A375 (cell line): ENCODE data around the gene LRRC8B. TPM values are rescaled to one million over a fixed set of nuclear protein-coding genes. Genes with fewer than 3 reads are reported as not detected.

ENCODE experiments used
- total RNA-seq: library from RNA; depleted of rRNA; stranded (reverse); fragments of >200 nt; shearing (Covaris generic); gene quantifications from 2 replicates; pipeline ENCODE4 v1.2.3, GENCODE V29; 2014; rRNA removed

LRRC8B gene
- total RNA-seq, result 0.42 and 1.7 TPM in 2 replicates

GRCh38 chr1:89524369-89525168, at the start of gene LRRC8B:
Gene LRRC8B, plus strand, starts transcription at chr1:89524829. Its CDS starts 57,822 bp downstream, at chr1:89582651.

GRCh38 chr1:89632657-89633247, 108.1 kb downstream of the LRRC8B start, which contains the start of gene LRRC8C:
Gene LRRC8C, plus strand, starts transcription at chr1:89633120. Its CDS starts 53,354 bp downstream, at chr1:89686474.

Other genes starting within 250 kb of the LRRC8B start
- gene GBP6, start 160.8 kb upstream of the LRRC8B start, total RNA-seq, result not detected in 2 replicates
- gene LRRC8C, start 108.3 kb downstream of the LRRC8B start, total RNA-seq, result 1.1 and 1.4 TPM in 2 replicates